IMR-90 (cell line): ENCODE results near the gene NFKBIZ.

Source experiments
- CHD1 ChIP-seq: IDR thresholded peaks from 2 replicates; pipeline ENCODE4 v1.6.1; 2012; ENCODE audit warnings: low read depth, low read length, improper control_type of control experiment
- MAZ ChIP-seq: IDR thresholded peaks from 2 replicates; pipeline ENCODE4 v1.6.1; 2012; ENCODE audit warnings: low read depth, mild to moderate bottlenecking, low read length, improper control_type of control experiment, moderate library complexity, borderline replicate concordance
- POLR2A ChIP-seq: IDR thresholded peaks from 2 replicates; pipeline ENCODE4 v1.6.1; 2012; ENCODE audit warnings: mild to moderate bottlenecking, low read depth, low read length
- RFX5 ChIP-seq: IDR thresholded peaks from 2 replicates; pipeline ENCODE4 v1.8.0; 2012; ENCODE audit warnings: low read depth, mild to moderate bottlenecking, low read length, moderate library complexity
- TF ChIP-seq, protein P1 (sequence below): fragments of 150-350 bp; IDR thresholded peaks from 2 replicates; pipeline ENCODE4 v1.6.1; 2016; ENCODE audit warnings: low read depth, mild to moderate bottlenecking, low read length, moderate library complexity, borderline replicate concordance
- TF ChIP-seq, protein P2 (sequence below): conservative IDR thresholded peaks from 2 replicates; pipeline ENCODE4 v1.5.1; 2012; ENCODE audit warnings: mild to moderate bottlenecking, low read depth, low read length, improper control_type of control experiment
- TF ChIP-seq, protein P3 (sequence below): fragments of 150-350 bp; IDR thresholded peaks from 2 replicates; pipeline ENCODE4 v1.6.1; 2017; ENCODE audit warnings: mild to moderate bottlenecking, antibody characterized with exemption, low read length, low read depth

DNA sequence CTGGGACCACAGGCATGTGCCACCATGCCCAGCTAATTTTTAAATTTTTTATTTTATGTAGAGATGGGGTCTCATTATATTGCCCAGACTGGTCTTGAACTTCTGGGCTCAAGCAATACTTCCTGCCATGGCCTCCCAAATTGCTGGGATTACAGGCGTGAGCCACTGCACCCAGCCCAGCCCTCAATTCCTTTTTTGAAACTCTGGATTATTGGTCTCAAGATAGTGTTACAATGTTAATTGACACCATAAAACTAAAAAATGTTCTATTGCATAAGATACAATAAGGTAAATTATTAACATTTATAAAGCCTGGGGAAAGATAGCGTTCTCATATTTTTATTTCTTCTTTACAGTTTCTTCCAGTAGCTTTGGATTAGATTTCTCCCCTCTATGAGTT, 3.9 kb upstream of the NFKBIZ start:
- no peak for TF ChIP-seq CHD1
- TF ChIP-seq, protein P1, sequence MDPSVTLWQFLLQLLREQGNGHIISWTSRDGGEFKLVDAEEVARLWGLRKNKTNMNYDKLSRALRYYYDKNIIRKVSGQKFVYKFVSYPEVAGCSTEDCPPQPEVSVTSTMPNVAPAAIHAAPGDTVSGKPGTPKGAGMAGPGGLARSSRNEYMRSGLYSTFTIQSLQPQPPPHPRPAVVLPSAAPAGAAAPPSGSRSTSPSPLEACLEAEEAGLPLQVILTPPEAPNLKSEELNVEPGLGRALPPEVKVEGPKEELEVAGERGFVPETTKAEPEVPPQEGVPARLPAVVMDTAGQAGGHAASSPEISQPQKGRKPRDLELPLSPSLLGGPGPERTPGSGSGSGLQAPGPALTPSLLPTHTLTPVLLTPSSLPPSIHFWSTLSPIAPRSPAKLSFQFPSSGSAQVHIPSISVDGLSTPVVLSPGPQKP, result no peak
- TF ChIP-seq RFX5, result no peak
- TF ChIP-seq, protein P2, sequence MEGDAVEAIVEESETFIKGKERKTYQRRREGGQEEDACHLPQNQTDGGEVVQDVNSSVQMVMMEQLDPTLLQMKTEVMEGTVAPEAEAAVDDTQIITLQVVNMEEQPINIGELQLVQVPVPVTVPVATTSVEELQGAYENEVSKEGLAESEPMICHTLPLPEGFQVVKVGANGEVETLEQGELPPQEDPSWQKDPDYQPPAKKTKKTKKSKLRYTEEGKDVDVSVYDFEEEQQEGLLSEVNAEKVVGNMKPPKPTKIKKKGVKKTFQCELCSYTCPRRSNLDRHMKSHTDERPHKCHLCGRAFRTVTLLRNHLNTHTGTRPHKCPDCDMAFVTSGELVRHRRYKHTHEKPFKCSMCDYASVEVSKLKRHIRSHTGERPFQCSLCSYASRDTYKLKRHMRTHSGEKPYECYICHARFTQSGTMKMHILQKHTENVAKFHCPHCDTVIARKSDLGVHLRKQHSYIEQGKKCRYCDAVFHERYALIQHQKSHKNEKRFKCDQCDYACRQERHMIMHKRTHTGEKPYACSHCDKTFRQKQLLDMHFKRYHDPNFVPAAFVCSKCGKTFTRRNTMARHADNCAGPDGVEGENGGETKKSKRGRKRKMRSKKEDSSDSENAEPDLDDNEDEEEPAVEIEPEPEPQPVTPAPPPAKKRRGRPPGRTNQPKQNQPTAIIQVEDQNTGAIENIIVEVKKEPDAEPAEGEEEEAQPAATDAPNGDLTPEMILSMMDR, result no peak
- no peak for TF ChIP-seq MAZ
- TF ChIP-seq, protein P3, sequence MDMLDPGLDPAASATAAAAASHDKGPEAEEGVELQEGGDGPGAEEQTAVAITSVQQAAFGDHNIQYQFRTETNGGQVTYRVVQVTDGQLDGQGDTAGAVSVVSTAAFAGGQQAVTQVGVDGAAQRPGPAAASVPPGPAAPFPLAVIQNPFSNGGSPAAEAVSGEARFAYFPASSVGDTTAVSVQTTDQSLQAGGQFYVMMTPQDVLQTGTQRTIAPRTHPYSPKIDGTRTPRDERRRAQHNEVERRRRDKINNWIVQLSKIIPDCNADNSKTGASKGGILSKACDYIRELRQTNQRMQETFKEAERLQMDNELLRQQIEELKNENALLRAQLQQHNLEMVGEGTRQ, result no peak
- TF ChIP-seq POLR2A, result no peak
